Colonic mucosa (tissue), 4 donors: ENCODE data around the gene ANKRD12. TPM values are rescaled to one million over a fixed set of nuclear protein-coding genes. Genes with fewer than 3 reads are reported as not detected.

ENCODE experiments used
- DNase-seq: peaks from one replicate; pipeline ENCODE4 v3.0.0-alpha.2; 2020
- H3K27ac ChIP-seq: fragments of 200-600 bp; one replicate; pipeline ENCODE4 v1.8.0; 2021
- H3K27me3 ChIP-seq: fragments of 200-600 bp; one replicate; pipeline ENCODE4 v1.8.0; 2021
- H3K36me3 ChIP-seq: fragments of 200-600 bp; one replicate; pipeline ENCODE4 v1.8.0; 2021
- H3K4me1 ChIP-seq: fragments of 200-600 bp; one replicate; pipeline ENCODE4 v1.8.0; 2021; ENCODE audit warnings: mild to moderate bottlenecking
- H3K4me3 ChIP-seq: fragments of 200-600 bp; one replicate; pipeline ENCODE4 v1.8.0; 2021
- H3K9ac ChIP-seq, 2 donors: one replicate each; pipeline ENCODE4 v1.7.0; 2013; ENCODE audit warnings: control low read depth in 2 of 2, low read depth in 2 of 2, low read length in 2 of 2
- H3K9me3 ChIP-seq: fragments of 200-600 bp; one replicate; pipeline ENCODE4 v1.8.0; 2021
- CTCF ChIP-seq: fragments of 200-600 bp; IDR thresholded peaks from one replicate; pipeline ENCODE4 v1.8.0; 2022; ENCODE audit warnings: antibody characterized with exemption, mild to moderate bottlenecking
- intact Hi-C: fragments of 100-400 bp; cut with DNase I; formaldehyde crosslinking; loops from one replicate; pipeline ENCODE4 v1.14.1; 2022
- total RNA-seq, 2 donors: library from RNA; stranded (reverse); fragmentation: NEBNext Ultra II Directional in 1 of 2; extraction: Animal tissue kit (Norgen Biotek cat#: 25700) in 1 of 2; gene quantifications; one replicate each; pipeline ENCODE4 v1.2.1, GENCODE V29; 2021
- donor health status: healthy.
- donor health status: DM: no; HTN: no; CAD: no.
- donor health status: DM: no; HTN: no; CAD: no.

Gene ANKRD12
- total RNA-seq, 2 donors from 2014 or later = 27.9 to 55.7 TPM

DNA sequence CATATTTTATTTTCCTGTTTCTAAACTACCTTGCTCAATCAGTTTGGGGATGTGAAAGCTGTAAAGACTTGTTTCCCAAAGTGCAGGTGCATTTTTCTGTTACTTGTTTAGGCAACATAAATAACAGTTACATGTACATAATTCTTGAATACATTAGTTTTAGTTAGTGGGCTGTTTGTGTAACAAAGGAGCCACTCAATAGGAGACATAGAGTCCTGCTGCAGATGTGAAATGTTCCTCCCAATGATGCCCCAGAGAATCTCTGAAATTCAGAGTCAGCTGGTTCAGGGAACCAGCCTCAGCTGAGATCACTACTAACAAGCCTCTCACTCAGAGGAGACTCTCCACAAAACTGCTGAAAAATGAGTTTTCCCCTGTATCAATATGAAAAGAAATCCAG, 106.4 kb downstream of the ANKRD12 start:
- TF ChIP-seq CTCF = no peak
- intact Hi-C loops = no loop called here

DNA sequence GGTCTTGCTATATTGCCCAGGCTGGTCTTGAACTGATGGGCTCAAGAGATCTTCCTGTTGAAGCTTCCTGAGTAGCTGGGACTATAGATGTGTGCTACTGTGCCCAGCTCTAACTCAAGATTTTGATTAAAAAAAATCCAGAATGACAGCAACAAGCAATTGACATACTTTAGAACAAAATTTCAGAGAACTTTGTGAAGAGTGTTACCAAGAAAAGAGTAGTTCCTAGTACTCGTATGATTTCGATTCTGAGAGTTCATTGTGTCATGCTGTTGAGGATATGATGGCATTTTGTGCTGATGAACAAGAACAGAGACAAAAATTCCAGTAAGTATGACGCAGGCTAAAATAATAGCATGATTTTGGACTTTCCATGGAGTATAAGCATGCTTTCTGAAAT, 107.8 kb downstream of the ANKRD12 start:
- Histone ChIP-seq H3K27ac (no peak overlapping the region), H3K9ac (no peak overlapping the region), H3K36me3 (no peaks in the 10 kb centered on the region), H3K4me3 (no peak overlapping the region), H3K9me3 (no peaks in the 10 kb centered on the region), H3K27me3 (no peaks in the 10 kb centered on the region), H3K4me1 (no peaks in the 10 kb centered on the region)
- no peak for TF ChIP-seq CTCF
- no peak for DNase-seq
- intact Hi-C loops = no loop called here

More for the DNA sequence above, 106.4 kb downstream of the ANKRD12 start:
- no peak overlapping the region for H3K4me3 ChIP-seq
- H3K27ac ChIP-seq = no peak overlapping the region
- no peaks in the 10 kb centered on the region for H3K9me3 ChIP-seq
- no peaks in the 10 kb centered on the region for H3K4me1 ChIP-seq
- no peak overlapping the region for H3K9ac ChIP-seq
- H3K27me3 ChIP-seq = no peaks in the 10 kb centered on the region
- no peak for DNase-seq
- H3K36me3 ChIP-seq = no peaks in the 10 kb centered on the region

DNA sequence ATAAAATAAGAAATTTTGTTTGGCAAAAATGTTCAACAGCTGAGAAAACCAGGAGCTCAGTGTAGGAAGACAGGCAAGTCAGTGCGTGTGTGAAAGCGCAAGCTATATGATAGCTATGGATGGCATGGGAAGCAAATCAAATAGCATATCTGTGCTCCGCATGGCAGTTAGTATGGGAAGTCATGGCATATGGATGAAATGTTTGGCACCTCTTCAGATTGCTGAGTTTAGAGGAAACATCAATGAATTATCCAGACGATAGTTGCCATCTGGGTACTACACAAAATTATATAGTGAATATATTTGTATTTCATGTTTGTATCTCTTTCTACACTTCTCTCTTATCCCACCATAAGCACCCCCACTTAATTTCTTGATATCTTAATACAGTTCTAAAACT, 112.1 kb downstream of the ANKRD12 start:
- DNase-seq = no peak
- no peak for TF ChIP-seq CTCF
- intact Hi-C loops = no loop called here
- Histone ChIP-seq H3K27me3 (no peaks in the 10 kb centered on the region), H3K36me3 (no peaks in the 10 kb centered on the region), H3K9ac (no peak overlapping the region), H3K9me3 (no peaks in the 10 kb centered on the region), H3K4me3 (no peak overlapping the region), H3K4me1 (no peaks in the 10 kb centered on the region), H3K27ac (no peak overlapping the region)

- Histone ChIP-seq H3K4me1 (no peaks in the 10 kb centered on the region), H3K9ac (no peak overlapping the region), H3K9me3 (no peaks in the 10 kb centered on the region), H3K27me3 (no peaks in the 10 kb centered on the region), H3K36me3 (no peaks in the 10 kb centered on the region), H3K4me3 (no peak overlapping the region), H3K27ac (no peak overlapping the region)
- DNase-seq = no peak
- intact Hi-C loops = no loop called here
- TF ChIP-seq CTCF = no peak
Observed at GRCh38 chr18:9249254-9249653, 112.7 kb downstream of the ANKRD12 start.

DNA sequence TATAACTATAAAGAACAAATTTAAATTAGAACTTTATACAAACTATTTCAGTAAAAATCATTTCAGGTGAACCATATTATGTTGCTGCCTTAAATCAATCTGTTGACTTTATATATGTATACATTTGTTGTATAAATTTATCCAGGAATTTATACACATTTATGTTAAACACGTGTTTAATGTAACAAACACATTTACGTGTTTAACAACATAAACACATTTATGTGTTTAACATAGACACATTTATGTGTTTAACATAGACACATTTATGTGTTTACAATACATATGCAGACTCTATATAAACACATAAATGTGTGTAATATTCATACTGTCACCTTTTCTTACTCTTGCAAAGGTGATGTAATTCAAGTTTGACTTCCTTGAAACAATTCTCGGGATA, 122.6 kb downstream of the ANKRD12 start:
- Histone ChIP-seq H3K4me3 (no peak overlapping the region), H3K27ac (no peak overlapping the region), H3K9ac (no peak overlapping the region), H3K27me3 (no peaks in the 10 kb centered on the region), H3K9me3 (no peaks in the 10 kb centered on the region), H3K36me3 (no peaks in the 10 kb centered on the region), H3K4me1 (no peaks in the 10 kb centered on the region)
- no peak for TF ChIP-seq CTCF
- intact Hi-C loops = no loop called here
- DNase-seq = no peak
